H9 (cell line): ENCODE results near the gene ALOX15B. TPM values are rescaled to one million over a fixed set of nuclear protein-coding genes. Genes with fewer than 3 reads are reported as not detected.

ENCODE experiments used
- DNase-seq: peaks from one replicate; pipeline ENCODE4 v3.0.0-alpha.2; 2017
- H2AFZ ChIP-seq: one replicate; pipeline ENCODE4 v1.6.1; 2013; ENCODE audit warnings: mild to moderate bottlenecking, low read length, control low read depth, moderate library complexity
- H2AK5ac ChIP-seq: 2 replicates; pipeline ENCODE4 v1.6.1; 2013; ENCODE audit warnings: low read length, control low read depth, mixed read lengths; ENCODE audit not compliant: insufficient read length
- H2BK120ac ChIP-seq: one replicate; pipeline ENCODE4 v1.6.1; 2013; ENCODE audit warnings: low read depth, mild to moderate bottlenecking, low read length, control low read depth, inconsistent platforms; ENCODE audit not compliant: poor library complexity, severe bottlenecking
- H2BK12ac ChIP-seq: 2 replicates; pipeline ENCODE4 v1.6.1; 2013; ENCODE audit warnings: low read length, control low read depth, mixed read lengths, low read depth; ENCODE audit not compliant: insufficient read length
- H2BK15ac ChIP-seq: 2 replicates; pipeline ENCODE4 v1.6.1; 2013; ENCODE audit warnings: low read depth, low read length, control low read depth
- H2BK20ac ChIP-seq: one replicate; pipeline ENCODE4 v1.6.1; 2013; ENCODE audit warnings: low read depth, mild to moderate bottlenecking, low read length, control low read depth, inconsistent platforms; ENCODE audit not compliant: poor library complexity, severe bottlenecking
- H2BK5ac ChIP-seq: 2 replicates; pipeline ENCODE4 v1.6.1; 2013; ENCODE audit warnings: low read length, control low read depth, mixed read lengths; ENCODE audit not compliant: insufficient read length
- H3K14ac ChIP-seq: 2 replicates; pipeline ENCODE4 v1.6.1; 2013; ENCODE audit warnings: low read length, control low read depth; ENCODE audit not compliant: insufficient read depth
- H3K18ac ChIP-seq: 2 replicates; pipeline ENCODE4 v1.6.1; 2013; ENCODE audit warnings: low read depth, mild to moderate bottlenecking, mixed read lengths, low read length, control low read depth; ENCODE audit not compliant: insufficient read length
- H3K23ac ChIP-seq: 2 replicates; pipeline ENCODE4 v1.6.1; 2013; ENCODE audit warnings: low read length, control low read depth, mixed read lengths, low read depth; ENCODE audit not compliant: insufficient read length
- H3K23me2 ChIP-seq: 2 replicates; pipeline ENCODE4 v1.6.1; 2013; ENCODE audit warnings: low read depth, mild to moderate bottlenecking, mixed read lengths, low read length, control low read depth; ENCODE audit not compliant: insufficient read length, poor library complexity, severe bottlenecking
- H3K27ac ChIP-seq: 2 replicates; pipeline ENCODE4 v1.5.1; 2013; ENCODE audit warnings: low read length, control low read depth, mixed read lengths, low read depth; ENCODE audit not compliant: insufficient read length
- H3K27me3 ChIP-seq: 2 replicates; pipeline ENCODE4 v1.6.1; 2013; ENCODE audit warnings: low read length, control low read depth, inconsistent platforms; ENCODE audit not compliant: insufficient read depth
- H3K4ac ChIP-seq: 2 replicates; pipeline ENCODE4 v1.6.1; 2013; ENCODE audit warnings: low read depth, mild to moderate bottlenecking, control low read depth, inconsistent platforms, low read length, moderate library complexity
- H3K4me1 ChIP-seq: 2 replicates; pipeline ENCODE4 v1.6.1; 2013; ENCODE audit warnings: low read length, control low read depth, inconsistent platforms; ENCODE audit not compliant: insufficient read depth
- H3K4me2 ChIP-seq: 2 replicates; pipeline ENCODE4 v1.6.1; 2013; ENCODE audit warnings: low read length, control low read depth, mixed read lengths; ENCODE audit not compliant: insufficient read length, insufficient read depth
- H3K56ac ChIP-seq: 2 replicates; pipeline ENCODE4 v1.6.1; 2013; ENCODE audit warnings: low read depth, mild to moderate bottlenecking, mixed read lengths, low read length, control low read depth; ENCODE audit not compliant: insufficient read length
- H3K79me1 ChIP-seq: 2 replicates; pipeline ENCODE4 v1.6.1; 2013; ENCODE audit warnings: low read depth, mild to moderate bottlenecking, moderate library complexity, low read length, control low read depth, inconsistent platforms; ENCODE audit not compliant: insufficient read depth, poor library complexity, severe bottlenecking
- H3K79me2 ChIP-seq: 2 replicates; pipeline ENCODE4 v1.6.1; 2013; ENCODE audit warnings: low read length, control low read depth, inconsistent platforms; ENCODE audit not compliant: insufficient read depth
- H3K9ac ChIP-seq: 2 replicates; pipeline ENCODE4 v1.6.1; 2013; ENCODE audit warnings: low read length, control low read depth, mixed read lengths; ENCODE audit not compliant: insufficient read length; ENCODE audit errors: extremely low read depth
- H3K9me3 ChIP-seq: one replicate; pipeline ENCODE4 v1.6.1; 2013; ENCODE audit warnings: low read depth, low read length, inconsistent platforms; ENCODE audit not compliant: control insufficient read depth
- H3T11ph ChIP-seq: one replicate; pipeline ENCODE4 v1.6.1; 2013; ENCODE audit warnings: mild to moderate bottlenecking, low read length, control low read depth, inconsistent platforms
- H4K20me1 ChIP-seq: one replicate; pipeline ENCODE4 v1.6.1; 2013; ENCODE audit not compliant: control insufficient read depth, insufficient read length, insufficient read depth
- H4K5ac ChIP-seq: 2 replicates; pipeline ENCODE4 v1.6.1; 2013; ENCODE audit warnings: low read depth, mild to moderate bottlenecking, mixed read lengths, low read length, control low read depth; ENCODE audit not compliant: insufficient read length
- H4K8ac ChIP-seq: replicated peaks from 2 replicates; pipeline ENCODE4 v1.6.1; 2013; ENCODE audit warnings: low read length, control low read depth, mixed read lengths, low read depth; ENCODE audit not compliant: insufficient read length
- H4K91ac ChIP-seq: 2 replicates; pipeline ENCODE4 v1.6.1; 2013; ENCODE audit warnings: low read depth, mild to moderate bottlenecking, moderate library complexity, mixed read lengths, low read length, control low read depth; ENCODE audit not compliant: insufficient read length
- H3K27ac Mint-ChIP-seq, 3 experiments: 2 replicates in 2 of 3; 3 replicates in 1 of 3; pipeline ENCODE4 v1.8.0; 2020 to 2021; ENCODE audit warnings: mixed read lengths in 3 of 3, mild to moderate bottlenecking in 1 of 3, moderate library complexity in 1 of 3
- H3K27me3 Mint-ChIP-seq: 2 replicates; pipeline ENCODE4 v1.8.0; 2021; ENCODE audit warnings: low read depth, mild to moderate bottlenecking, moderate library complexity, mixed read lengths
- H3K36me3 Mint-ChIP-seq, 3 experiments: 2 replicates in 2 of 3; 3 replicates in 1 of 3; pipeline ENCODE4 v1.8.0; 2020 to 2021; ENCODE audit warnings: low read depth in 3 of 3, mixed read lengths in 3 of 3; ENCODE audit not compliant: insufficient read depth in 1 of 3
- H3K4me1 Mint-ChIP-seq, 2 experiments: 2 replicates each; pipeline ENCODE4 v1.8.0; 2020; ENCODE audit warnings: mixed read lengths in 2 of 2
- H3K4me3 Mint-ChIP-seq, 2 experiments: 2 replicates in 1 of 2; 3 replicates in 1 of 2; pipeline ENCODE4 v1.8.0; 2020 to 2021; ENCODE audit warnings: mild to moderate bottlenecking in 2 of 2, mixed read lengths in 2 of 2, moderate library complexity in 1 of 2
- H3K9me3 Mint-ChIP-seq, 2 experiments: 2 replicates in 1 of 2; 3 replicates in 1 of 2; pipeline ENCODE4 v1.8.0; 2020; ENCODE audit warnings: mild to moderate bottlenecking in 2 of 2, mixed read lengths in 2 of 2, moderate library complexity in 1 of 2
- CTCF ChIP-seq: fragments of 200-600 bp; sonication (generic); conservative IDR thresholded peaks from 3 replicates; pipeline ENCODE4 v1.8.0; 2021; ENCODE audit warnings: antibody characterized with exemption, mild to moderate bottlenecking
- WGBS: extraction: QIAGEN DNeasy Blood & Tissue Kit; methylation state at CpG from one replicate; pipeline ENCODE4 v1.1.7; 2013; ENCODE audit warnings: missing lambda C conversion rate, low lambda C conversion rate, mixed read lengths; ENCODE audit not compliant: insufficient read length; ENCODE audit errors: extremely low coverage; 5-methylcytosine and 5-hydroxymethylcytosine counted together
- total RNA-seq: library from RNA; stranded (reverse); gene quantifications from 2 replicates; pipeline ENCODE4 v1.2.1, GENCODE V29; 2021

The ALOX15B gene
- total RNA-seq, 1 experiment from 2014 or later, result not detected

- Histone ChIP-seq H2BK120ac (no peak overlapping the region), H3K79me1 (no peaks in the 10 kb centered on the region), H3K79me2 (no peaks in the 10 kb centered on the region), H4K8ac (no peak overlapping the region), H4K5ac (no peak overlapping the region), H3K23ac (no peak overlapping the region), H2BK12ac (no peak overlapping the region), H2BK15ac (no peak overlapping the region), H3T11ph (no peak overlapping the region), H3K9me3 (no peaks in the 10 kb centered on the region), H3K9ac (no peak overlapping the region), H4K20me1 (no peaks in the 10 kb centered on the region), H3K4me1 (no peaks in the 10 kb centered on the region; the same call in 1 of the 2 replicates), H3K27me3 (no peaks in the 10 kb centered on the region; the same call in 1 of the 2 replicates), H4K91ac (no peak overlapping the region), H2AK5ac (no peak overlapping the region), H3K56ac (no peak overlapping the region), H2BK20ac (no peak overlapping the region), H3K14ac (no peak overlapping the region; the same call in 1 of the 2 replicates), H3K4ac (no peak overlapping the region), H3K4me2 (no peak overlapping the region), H2BK5ac (no peak overlapping the region), H2AFZ (no peak overlapping the region), H3K27ac (no peak overlapping the region), H3K23me2 (peaks cover 11% of the 10 kb centered on the region), H3K18ac (no peak overlapping the region)
- Mint-ChIP-seq H3K27ac (no peak overlapping the region), H3K36me3 (peaks cover 0 to 1% (median 0%) of the 10 kb centered on the region in 3 experiments; a peak in 2 of 7 replicates), H3K27me3 (peaks cover 37% of the 10 kb centered on the region), H3K4me3 (no peak overlapping the region), H3K4me1 (peaks cover 11 to 13% of the 10 kb centered on the region in 2 experiments), H3K9me3 (no peaks in the 10 kb centered on the region)
- peak; percentile 30 for DNase-seq
- no CpG with 5 or more reads among the region's 15 CpGs for WGBS
- no peak for TF ChIP-seq CTCF
Measured at GRCh38 chr17:8012045-8012580, 26.7 kb upstream of the ALOX15B start.
